DOHH2 (cell line): ENCODE data around the gene SCUBE1.

Source experiments
- EZH2phosphoT487 ChIP-seq: fragments of 200-600 bp; sonication (generic); IDR thresholded peaks from 2 replicates; pipeline ENCODE4 v1.6.1; 2017; ENCODE audit warnings: borderline replicate concordance, mild to moderate bottlenecking, antibody characterized with exemption, low read length, moderate library complexity, mixed read lengths
- TF ChIP-seq, protein P1 (sequence below): fragments of 200-600 bp; sonication (generic); IDR thresholded peaks from one replicate; pipeline ENCODE4 v1.5.1; 2014; ENCODE audit warnings: antibody characterized with exemption, mild to moderate bottlenecking, low read depth, low read length; ENCODE audit not compliant: poor library complexity, severe bottlenecking

DNA sequence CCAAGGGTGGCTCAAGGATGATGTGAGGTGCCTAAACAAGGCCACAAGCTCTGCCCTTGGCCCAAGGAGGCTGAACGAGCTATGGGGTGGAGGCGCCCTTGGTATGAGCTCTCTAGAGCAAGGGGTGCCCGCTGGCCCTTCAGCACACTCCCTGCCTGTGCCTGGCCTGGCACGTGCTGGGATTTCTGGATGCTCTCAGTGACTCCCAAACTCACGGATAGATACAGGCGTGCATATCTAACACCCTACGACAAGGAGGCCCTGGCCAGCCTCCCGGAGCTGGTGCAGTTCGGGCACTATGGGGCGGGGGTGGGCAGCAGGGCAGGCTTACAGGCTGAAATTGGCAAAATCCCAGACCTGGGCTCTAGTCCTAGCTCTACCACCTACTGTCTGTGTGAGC is 30.6 kb downstream of the SCUBE1 start:
- TF ChIP-seq, protein P1, sequence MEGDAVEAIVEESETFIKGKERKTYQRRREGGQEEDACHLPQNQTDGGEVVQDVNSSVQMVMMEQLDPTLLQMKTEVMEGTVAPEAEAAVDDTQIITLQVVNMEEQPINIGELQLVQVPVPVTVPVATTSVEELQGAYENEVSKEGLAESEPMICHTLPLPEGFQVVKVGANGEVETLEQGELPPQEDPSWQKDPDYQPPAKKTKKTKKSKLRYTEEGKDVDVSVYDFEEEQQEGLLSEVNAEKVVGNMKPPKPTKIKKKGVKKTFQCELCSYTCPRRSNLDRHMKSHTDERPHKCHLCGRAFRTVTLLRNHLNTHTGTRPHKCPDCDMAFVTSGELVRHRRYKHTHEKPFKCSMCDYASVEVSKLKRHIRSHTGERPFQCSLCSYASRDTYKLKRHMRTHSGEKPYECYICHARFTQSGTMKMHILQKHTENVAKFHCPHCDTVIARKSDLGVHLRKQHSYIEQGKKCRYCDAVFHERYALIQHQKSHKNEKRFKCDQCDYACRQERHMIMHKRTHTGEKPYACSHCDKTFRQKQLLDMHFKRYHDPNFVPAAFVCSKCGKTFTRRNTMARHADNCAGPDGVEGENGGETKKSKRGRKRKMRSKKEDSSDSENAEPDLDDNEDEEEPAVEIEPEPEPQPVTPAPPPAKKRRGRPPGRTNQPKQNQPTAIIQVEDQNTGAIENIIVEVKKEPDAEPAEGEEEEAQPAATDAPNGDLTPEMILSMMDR, result no peak
- no peak for TF ChIP-seq EZH2phosphoT487
